DMS53 treated with DMSO at 0.1 percent for 48 hours (cell line): Measurements from ENCODE around the gene PAPPA.

ENCODE experiments used
- DNase-seq: peaks from one replicate; lab custom pipeline; 2025; ENCODE audit not compliant: unreplicated experiment; lab: John Stamatoyannopoulos, UW

PAPPA gene

DNA sequence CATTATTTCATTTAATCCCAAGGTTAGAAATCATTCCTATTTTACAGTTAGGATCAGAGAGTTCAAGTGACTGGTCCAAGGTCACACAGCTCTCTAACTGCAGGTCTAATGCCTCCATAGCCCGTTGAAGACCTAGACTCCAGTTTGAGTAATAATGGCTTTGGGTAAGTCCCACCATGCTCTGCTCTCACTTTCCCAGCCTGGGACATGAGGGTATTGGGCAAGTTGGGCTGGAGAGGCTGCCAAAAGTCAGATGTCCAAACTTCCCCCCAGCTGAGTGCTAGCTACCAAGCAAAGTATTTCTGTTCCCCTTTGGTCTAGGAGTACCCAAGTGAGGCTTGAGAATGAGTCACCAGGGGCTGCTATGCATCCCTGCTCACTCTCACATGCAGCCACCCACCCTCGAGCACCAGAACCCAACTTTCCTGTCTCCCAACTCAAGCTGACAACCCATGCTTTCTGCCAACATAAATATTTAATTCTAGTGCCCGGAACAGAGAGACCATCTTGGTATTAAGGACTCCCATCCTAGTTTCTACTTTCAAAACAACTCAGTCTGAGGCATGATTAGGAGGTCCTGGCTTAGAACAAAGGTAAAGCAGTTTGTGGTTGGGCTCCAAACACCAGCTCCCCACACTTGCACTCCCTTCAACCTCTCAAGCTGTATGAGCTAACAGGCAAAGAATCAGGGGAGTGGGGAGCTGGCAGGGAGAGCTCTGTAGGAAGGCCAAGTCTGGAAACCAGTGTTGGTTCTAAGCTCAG, 297.0 kb downstream of the PAPPA start:
- no peak for DNase-seq

DNA sequence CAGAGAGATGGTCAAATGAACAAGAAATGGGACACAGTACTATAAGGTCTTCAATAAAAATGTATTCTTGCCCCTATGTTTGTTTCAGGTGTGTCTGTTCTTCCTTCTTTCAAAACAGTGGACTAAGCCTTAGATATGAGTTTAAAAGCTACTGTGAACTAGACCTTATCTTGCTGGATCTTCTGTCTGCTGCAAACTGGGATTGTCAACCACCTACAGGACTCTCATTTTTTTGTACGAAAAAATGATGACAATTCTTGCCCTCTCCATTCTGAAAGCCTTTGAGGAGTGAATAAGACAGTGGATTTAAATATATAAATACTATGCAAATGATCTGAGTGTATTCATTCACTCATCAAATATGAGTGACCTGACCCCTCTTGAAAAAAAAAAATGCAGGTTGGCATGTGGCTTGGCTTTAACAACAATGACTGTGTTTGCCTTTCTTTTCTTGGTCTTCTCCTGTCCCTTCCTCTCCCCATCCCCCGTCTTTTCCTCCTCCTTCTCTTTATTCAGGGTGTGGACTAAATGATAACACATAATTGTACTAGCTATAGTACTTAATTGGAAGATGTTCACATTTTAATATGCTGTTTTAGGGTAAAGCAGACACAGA, 298.0 kb downstream of the PAPPA start:
- no peak for DNase-seq
